KOPT-K1 (cell line): ENCODE data around the gene VMP1.
A peak's percentile ranks its signal among the peaks of the same experiment; 100 is the strongest.
"Not testable (repeated sequence)": the region's sequence is repeated elsewhere in the genome, so short reads cannot be mapped to it uniquely, and the experiment has no call there.

Experiments
- H3K27ac ChIP-seq: fragments of 200-600 bp; sonication (generic); 2 replicates; pipeline ENCODE4 v1.5.1; 2016; ENCODE audit warnings: antibody characterized with exemption, mild to moderate bottlenecking, low read depth, low read length; ENCODE audit not compliant: poor library complexity, severe bottlenecking
- H3K36me3 ChIP-seq: fragments of 200-600 bp; sonication (generic); 2 replicates; pipeline ENCODE4 v1.5.1; 2017; ENCODE audit warnings: antibody characterized with exemption, mild to moderate bottlenecking, low read length, moderate library complexity; ENCODE audit not compliant: insufficient read depth
- H3K9me3 ChIP-seq: fragments of 200-600 bp; sonication (generic); 2 replicates; pipeline ENCODE4 v1.5.1; 2017; ENCODE audit warnings: antibody characterized with exemption, low read length, mild to moderate bottlenecking; ENCODE audit not compliant: insufficient read depth, poor library complexity, severe bottlenecking

Gene VMP1

GRCh38 chr17:59851439-59852375, 144.3 kb downstream of the VMP1 start:
- Histone ChIP-seq H3K9me3 (no peaks in the 10 kb centered on the region), H3K27ac (no peak overlapping the region), H3K36me3 (no peaks in the 10 kb centered on the region)

GRCh38 chr17:59852847-59853167, 145.4 kb downstream of the VMP1 start:
- not testable (repeated sequence) for H3K27ac ChIP-seq, H3K36me3 ChIP-seq, H3K9me3 ChIP-seq

- Histone ChIP-seq H3K27ac (peak overlapping the region; percentile 24), H3K9me3 (no peaks in the 10 kb centered on the region), H3K36me3 (no peaks in the 10 kb centered on the region)
These were observed 145.9 kb downstream of the VMP1 start for GRCh38 chr17:59853168-59853918.

- H3K27ac ChIP-seq, H3K36me3 ChIP-seq, H3K9me3 ChIP-seq: not testable (repeated sequence)
These were observed 146.7 kb downstream of the VMP1 start for GRCh38 chr17:59853919-59854729.

GRCh38 chr17:59856859-59857794, 149.7 kb downstream of the VMP1 start:
- Histone ChIP-seq H3K27ac (no peak overlapping the region), H3K9me3 (no peaks in the 10 kb centered on the region), H3K36me3 (peaks cover 11% of the 10 kb centered on the region)

- peaks cover 20% of the 10 kb centered on the region for H3K36me3 ChIP-seq
- H3K9me3 ChIP-seq, result no peaks in the 10 kb centered on the region
- no peak overlapping the region for H3K27ac ChIP-seq
These were observed 150.8 kb downstream of the VMP1 start for GRCh38 chr17:59858167-59858816.

GRCh38 chr17:59858932-59859331, 151.5 kb downstream of the VMP1 start:
- Histone ChIP-seq H3K36me3 (peaks cover 27% of the 10 kb centered on the region), H3K27ac (no peak overlapping the region), H3K9me3 (no peaks in the 10 kb centered on the region)

- no peak overlapping the region for H3K27ac ChIP-seq
- no peaks in the 10 kb centered on the region for H3K9me3 ChIP-seq
- peaks cover 32% of the 10 kb centered on the region for H3K36me3 ChIP-seq
These were observed 152.1 kb downstream of the VMP1 start for GRCh38 chr17:59859444-59860025.

- Histone ChIP-seq H3K9me3 (no peaks in the 10 kb centered on the region), H3K27ac (no peak overlapping the region), H3K36me3 (peaks cover 40% of the 10 kb centered on the region)
These were observed 156.2 kb downstream of the VMP1 start for GRCh38 chr17:59863616-59864015.

GRCh38 chr17:59869941-59870218, 162.4 kb downstream of the VMP1 start:
- Histone ChIP-seq H3K27ac (no peak overlapping the region), H3K36me3 (peaks cover 39% of the 10 kb centered on the region), H3K9me3 (no peaks in the 10 kb centered on the region)

GRCh38 chr17:59870482-59870881, 163.0 kb downstream of the VMP1 start:
- peaks cover 40% of the 10 kb centered on the region for H3K36me3 ChIP-seq
- H3K27ac ChIP-seq, result no peak overlapping the region
- H3K9me3 ChIP-seq, result no peaks in the 10 kb centered on the region

- Histone ChIP-seq H3K9me3 (no peaks in the 10 kb centered on the region), H3K36me3 (peaks cover 59% of the 10 kb centered on the region), H3K27ac (no peak overlapping the region)
These were observed 164.9 kb downstream of the VMP1 start for GRCh38 chr17:59872351-59872750.

GRCh38 chr17:59873414-59873813, 166.0 kb downstream of the VMP1 start:
- H3K9me3 ChIP-seq, H3K27ac ChIP-seq: not testable (repeated sequence)
- peaks cover 70% of the 10 kb centered on the region for H3K36me3 ChIP-seq

- Histone ChIP-seq H3K36me3 (peaks cover 79% of the 10 kb centered on the region), H3K9me3 (no peaks in the 10 kb centered on the region), H3K27ac (no peak overlapping the region)
These were observed 166.9 kb downstream of the VMP1 start for GRCh38 chr17:59874376-59874775.
